ENCODE results near the gene BNIPL. TPM values are rescaled to one million over a fixed set of nuclear protein-coding genes. Genes with fewer than 3 reads are reported as not detected.

BNIPL gene
- total RNA-seq, 1 experiment from 2014 or later, result 0.46 TPM

DNA sequence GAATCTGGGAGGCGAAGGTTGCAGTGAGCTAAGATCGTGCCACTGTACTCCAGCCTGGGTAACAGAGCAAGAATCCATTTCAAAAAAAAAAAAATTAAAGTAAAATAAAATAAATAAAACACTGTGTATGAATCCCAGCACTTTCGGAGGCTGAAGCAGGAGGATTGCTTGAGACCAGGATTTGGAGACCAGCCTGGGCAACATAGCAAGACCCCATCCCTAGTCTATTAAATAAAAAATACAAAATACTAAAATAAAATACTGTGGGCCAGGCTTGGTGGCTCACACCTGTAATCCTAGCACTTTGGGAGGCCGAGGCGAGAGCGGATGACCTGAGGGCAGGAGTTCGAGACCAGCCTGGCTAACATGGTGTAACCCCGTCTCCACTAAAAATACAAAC, 4.2 kb upstream of the BNIPL start:
- CTCF ChIA-PET, result no interaction called here
- ATAC-seq (no peak), DNase-seq (ENCODE audit: low read depth, low spot score) (no peak)
- H3K36me3 ChIP-seq (ENCODE audit: control insufficient read depth, insufficient read depth, low read length), result 0 out of 2 replicates have a peak, but pooled peaks cover 2% of the 10 kb centered on the region
- TF ChIP-seq, protein P1, sequence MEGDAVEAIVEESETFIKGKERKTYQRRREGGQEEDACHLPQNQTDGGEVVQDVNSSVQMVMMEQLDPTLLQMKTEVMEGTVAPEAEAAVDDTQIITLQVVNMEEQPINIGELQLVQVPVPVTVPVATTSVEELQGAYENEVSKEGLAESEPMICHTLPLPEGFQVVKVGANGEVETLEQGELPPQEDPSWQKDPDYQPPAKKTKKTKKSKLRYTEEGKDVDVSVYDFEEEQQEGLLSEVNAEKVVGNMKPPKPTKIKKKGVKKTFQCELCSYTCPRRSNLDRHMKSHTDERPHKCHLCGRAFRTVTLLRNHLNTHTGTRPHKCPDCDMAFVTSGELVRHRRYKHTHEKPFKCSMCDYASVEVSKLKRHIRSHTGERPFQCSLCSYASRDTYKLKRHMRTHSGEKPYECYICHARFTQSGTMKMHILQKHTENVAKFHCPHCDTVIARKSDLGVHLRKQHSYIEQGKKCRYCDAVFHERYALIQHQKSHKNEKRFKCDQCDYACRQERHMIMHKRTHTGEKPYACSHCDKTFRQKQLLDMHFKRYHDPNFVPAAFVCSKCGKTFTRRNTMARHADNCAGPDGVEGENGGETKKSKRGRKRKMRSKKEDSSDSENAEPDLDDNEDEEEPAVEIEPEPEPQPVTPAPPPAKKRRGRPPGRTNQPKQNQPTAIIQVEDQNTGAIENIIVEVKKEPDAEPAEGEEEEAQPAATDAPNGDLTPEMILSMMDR (IDR thresholded peaks at IDR 0.05), result no peak
- TF ChIP-seq SIN3A (IDR thresholded peaks at IDR 0.05; ENCODE audit: borderline replicate concordance, insufficient read depth, low read depth, low read length), result no peak
- TF ChIP-seq, protein P2, sequence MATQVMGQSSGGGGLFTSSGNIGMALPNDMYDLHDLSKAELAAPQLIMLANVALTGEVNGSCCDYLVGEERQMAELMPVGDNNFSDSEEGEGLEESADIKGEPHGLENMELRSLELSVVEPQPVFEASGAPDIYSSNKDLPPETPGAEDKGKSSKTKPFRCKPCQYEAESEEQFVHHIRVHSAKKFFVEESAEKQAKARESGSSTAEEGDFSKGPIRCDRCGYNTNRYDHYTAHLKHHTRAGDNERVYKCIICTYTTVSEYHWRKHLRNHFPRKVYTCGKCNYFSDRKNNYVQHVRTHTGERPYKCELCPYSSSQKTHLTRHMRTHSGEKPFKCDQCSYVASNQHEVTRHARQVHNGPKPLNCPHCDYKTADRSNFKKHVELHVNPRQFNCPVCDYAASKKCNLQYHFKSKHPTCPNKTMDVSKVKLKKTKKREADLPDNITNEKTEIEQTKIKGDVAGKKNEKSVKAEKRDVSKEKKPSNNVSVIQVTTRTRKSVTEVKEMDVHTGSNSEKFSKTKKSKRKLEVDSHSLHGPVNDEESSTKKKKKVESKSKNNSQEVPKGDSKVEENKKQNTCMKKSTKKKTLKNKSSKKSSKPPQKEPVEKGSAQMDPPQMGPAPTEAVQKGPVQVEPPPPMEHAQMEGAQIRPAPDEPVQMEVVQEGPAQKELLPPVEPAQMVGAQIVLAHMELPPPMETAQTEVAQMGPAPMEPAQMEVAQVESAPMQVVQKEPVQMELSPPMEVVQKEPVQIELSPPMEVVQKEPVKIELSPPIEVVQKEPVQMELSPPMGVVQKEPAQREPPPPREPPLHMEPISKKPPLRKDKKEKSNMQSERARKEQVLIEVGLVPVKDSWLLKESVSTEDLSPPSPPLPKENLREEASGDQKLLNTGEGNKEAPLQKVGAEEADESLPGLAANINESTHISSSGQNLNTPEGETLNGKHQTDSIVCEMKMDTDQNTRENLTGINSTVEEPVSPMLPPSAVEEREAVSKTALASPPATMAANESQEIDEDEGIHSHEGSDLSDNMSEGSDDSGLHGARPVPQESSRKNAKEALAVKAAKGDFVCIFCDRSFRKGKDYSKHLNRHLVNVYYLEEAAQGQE (IDR thresholded peaks at IDR 0.05; ENCODE audit: insufficient read depth in 1 of 2, low read depth in 2 of 2, low read length in 1 of 2), result no peak
- TF ChIP-seq TCF7L2 (IDR thresholded peaks at IDR 0.05; ENCODE audit: low read depth, low read length), result no peak
- no peak for TF ChIP-seq POLR2AphosphoS5 (IDR thresholded peaks at IDR 0.05; ENCODE audit: low read depth, low read length)
- POLR2A ChIA-PET, result interaction anchor here (0.7 kb wide), 1 partner anchor 109 kb away, joined by 5 read pairs; no protein-coding TSS in a partner anchor
- intact Hi-C loops (cut with micrococcal nuclease; ENCODE audit: unreplicated experiment) (no loop called here), in situ Hi-C loops (cut with HindIII; ENCODE audit: low pct_unique_long_range_greater_than_20kb, low sequenced_read_pairs) (no loop called here)
- H3K27me3 ChIP-seq (ENCODE audit: control insufficient read depth, insufficient read depth, low read length), result no peaks in the 10 kb centered on the region
- H3K9me3 ChIP-seq (ENCODE audit: control insufficient read depth, insufficient read depth, low read depth, low read length), result no peaks in the 10 kb centered on the region
- H3K4me1 ChIP-seq (ENCODE audit: control insufficient read depth, insufficient read depth, low read length), result no peaks in the 10 kb centered on the region
- no peak overlapping the region for H3K27ac ChIP-seq (ENCODE audit: low read length)
- H3K4me3 ChIP-seq (ENCODE audit: low read depth in 2 of 2, low read length in 2 of 2), result no peak overlapping the region
- no TSS peak for BruUV-seq (replicated peaks)

DNA sequence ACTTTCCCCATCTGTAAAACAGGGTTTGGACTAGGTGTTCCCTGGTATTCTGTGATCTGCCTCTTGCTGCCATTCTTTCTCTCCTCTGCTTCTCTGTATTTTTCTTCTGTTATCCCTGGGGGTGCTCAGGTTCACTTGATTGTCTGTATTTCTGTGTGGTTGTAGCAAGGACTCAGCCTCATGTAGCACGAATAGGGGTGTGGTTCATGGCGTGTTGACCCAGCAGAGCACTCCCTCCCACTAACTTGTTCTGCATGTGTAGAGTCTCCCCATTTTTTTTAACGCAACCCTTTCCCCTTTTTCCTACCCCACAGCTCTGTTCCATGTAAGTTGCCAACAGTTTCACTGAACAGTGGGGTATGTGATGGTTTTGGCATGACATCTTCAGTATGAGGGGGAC, 1.2 kb upstream of the BNIPL start:
- DNase-seq (ENCODE audit: low read depth, low spot score) (no peak), ATAC-seq (no peak)
- no peak overlapping the region for H3K4me3 ChIP-seq (ENCODE audit: low read depth in 2 of 2, low read length in 2 of 2)
- no peaks in the 10 kb centered on the region for H3K27me3 ChIP-seq (ENCODE audit: control insufficient read depth, insufficient read depth, low read length)
- H3K9me3 ChIP-seq (ENCODE audit: control insufficient read depth, insufficient read depth, low read depth, low read length), result no peaks in the 10 kb centered on the region
- CTCF ChIA-PET, result interaction anchor here (0.7 kb wide), 1 partner anchor 36 kb away, joined by 3 read pairs; no protein-coding TSS in a partner anchor
- BruUV-seq (replicated peaks), result no TSS peak
- POLR2A ChIA-PET, result no interaction called here
- H3K36me3 ChIP-seq (ENCODE audit: control insufficient read depth, insufficient read depth, low read length), result 0 out of 2 replicates have a peak, but pooled peaks cover 2% of the 10 kb centered on the region
- H3K4me1 ChIP-seq (ENCODE audit: control insufficient read depth, insufficient read depth, low read length), result no peaks in the 10 kb centered on the region
- intact Hi-C loops (cut with micrococcal nuclease; ENCODE audit: unreplicated experiment), result no loop called here
- H3K27ac ChIP-seq (ENCODE audit: low read length), result no peak overlapping the region
- TF ChIP-seq, protein P1 (IDR thresholded peaks at IDR 0.05), result no peak
- TF ChIP-seq SIN3A (IDR thresholded peaks at IDR 0.05; ENCODE audit: borderline replicate concordance, insufficient read depth, low read depth, low read length), result no peak
- TF ChIP-seq TCF7L2 (IDR thresholded peaks at IDR 0.05; ENCODE audit: low read depth, low read length), result no peak
- TF ChIP-seq, protein P2 (IDR thresholded peaks at IDR 0.05; ENCODE audit: insufficient read depth in 1 of 2, low read depth in 2 of 2, low read length in 1 of 2), result no peak
- no peak for TF ChIP-seq POLR2AphosphoS5 (IDR thresholded peaks at IDR 0.05; ENCODE audit: low read depth, low read length)
- in situ Hi-C loops (cut with HindIII; ENCODE audit: low pct_unique_long_range_greater_than_20kb, low sequenced_read_pairs), result no loop called here

All from Panc1 (cell line).